ENCODE measurements around the gene GRB7. TPM values are rescaled to one million over a fixed set of nuclear protein-coding genes. Genes with fewer than 3 reads are reported as not detected.

The GRB7 gene
- total RNA-seq, 1 experiment from 2014 or later = 2,531 TPM

DNA sequence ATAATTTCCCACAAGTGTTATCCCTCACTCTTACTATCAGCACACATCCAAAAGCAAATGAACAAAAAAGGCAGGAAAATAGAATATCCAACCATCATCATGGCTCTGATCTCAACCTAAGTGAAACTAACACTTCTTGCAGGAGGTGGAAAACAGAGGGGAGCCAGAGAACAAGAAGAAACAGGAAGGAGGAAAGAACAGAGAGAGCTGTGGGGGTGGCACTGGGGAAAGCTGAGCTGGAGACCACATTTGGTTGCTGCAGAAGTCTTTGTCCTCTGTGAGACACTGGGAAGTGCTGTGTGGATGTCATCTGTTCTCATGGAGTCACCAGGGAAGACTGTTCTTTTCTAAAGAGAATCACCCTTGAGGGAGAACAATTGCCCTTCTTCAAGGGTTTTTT lies 34.7 kb downstream of the GRB7 start:
- BruUV-seq (replicated peaks) = no TSS peak
- TF ChIP-seq, protein P1, sequence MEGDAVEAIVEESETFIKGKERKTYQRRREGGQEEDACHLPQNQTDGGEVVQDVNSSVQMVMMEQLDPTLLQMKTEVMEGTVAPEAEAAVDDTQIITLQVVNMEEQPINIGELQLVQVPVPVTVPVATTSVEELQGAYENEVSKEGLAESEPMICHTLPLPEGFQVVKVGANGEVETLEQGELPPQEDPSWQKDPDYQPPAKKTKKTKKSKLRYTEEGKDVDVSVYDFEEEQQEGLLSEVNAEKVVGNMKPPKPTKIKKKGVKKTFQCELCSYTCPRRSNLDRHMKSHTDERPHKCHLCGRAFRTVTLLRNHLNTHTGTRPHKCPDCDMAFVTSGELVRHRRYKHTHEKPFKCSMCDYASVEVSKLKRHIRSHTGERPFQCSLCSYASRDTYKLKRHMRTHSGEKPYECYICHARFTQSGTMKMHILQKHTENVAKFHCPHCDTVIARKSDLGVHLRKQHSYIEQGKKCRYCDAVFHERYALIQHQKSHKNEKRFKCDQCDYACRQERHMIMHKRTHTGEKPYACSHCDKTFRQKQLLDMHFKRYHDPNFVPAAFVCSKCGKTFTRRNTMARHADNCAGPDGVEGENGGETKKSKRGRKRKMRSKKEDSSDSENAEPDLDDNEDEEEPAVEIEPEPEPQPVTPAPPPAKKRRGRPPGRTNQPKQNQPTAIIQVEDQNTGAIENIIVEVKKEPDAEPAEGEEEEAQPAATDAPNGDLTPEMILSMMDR (IDR thresholded peaks at IDR 0.05; ENCODE audit: unreplicated experiment) = no peak
- Mint-ChIP-seq H3K4me1 (ENCODE audit: low read depth, unreplicated experiment) (peaks cover 68% of the 10 kb centered on the region), H3K27me3 (ENCODE audit: unreplicated experiment) (no peaks in the 10 kb centered on the region), H3K4me3 (ENCODE audit: low read depth, unreplicated experiment) (no peak overlapping the region), H3K9me3 (ENCODE audit: low read depth, unreplicated experiment) (no peaks in the 10 kb centered on the region), H3K36me3 (ENCODE audit: insufficient read depth, unreplicated experiment) (peaks cover 12% of the 10 kb centered on the region), H3K27ac (ENCODE audit: unreplicated experiment) (peak overlapping the region; percentile 0)
- CTCF ChIA-PET = interaction anchor here (0.6 to 120.4 kb wide), 38 partner anchors 9 to 796 kb away, joined by 3 to 34714 read pairs (median 5); partner anchors contain the start of genes ERBB2, GRB7, MIEN1 and PGAP3
- intact Hi-C loops (cut with micrococcal nuclease; ENCODE audit: unreplicated experiment) = loop anchor here (10.0 kb wide), 1 partner anchor 1072 kb away; no protein-coding TSS in a partner anchor
- no peak for DNase-seq

- Mint-ChIP-seq H3K36me3 (ENCODE audit: insufficient read depth, unreplicated experiment) (peaks cover 12% of the 10 kb centered on the region), H3K4me3 (ENCODE audit: low read depth, unreplicated experiment) (no peak overlapping the region), H3K9me3 (ENCODE audit: low read depth, unreplicated experiment) (no peaks in the 10 kb centered on the region), H3K4me1 (ENCODE audit: low read depth, unreplicated experiment) (peaks cover 66% of the 10 kb centered on the region), H3K27me3 (ENCODE audit: unreplicated experiment) (no peaks in the 10 kb centered on the region), H3K27ac (ENCODE audit: unreplicated experiment) (no peak overlapping the region)
- CTCF ChIA-PET = interaction anchor here (0.6 to 120.4 kb wide), 42 partner anchors 8 to 1167 kb away, joined by 3 to 34714 read pairs (median 6); partner anchors contain the start of genes ERBB2, GRB7, GSDMA and GSDMB
- peak; percentile 85 for DNase-seq
- TF ChIP-seq, protein P1 (IDR thresholded peaks at IDR 0.05; ENCODE audit: unreplicated experiment) = no peak
- intact Hi-C loops (cut with micrococcal nuclease; ENCODE audit: unreplicated experiment) = loop anchor here (10.0 kb wide), 1 partner anchor 1072 kb away; no protein-coding TSS in a partner anchor
- no TSS peak for BruUV-seq (replicated peaks)
These were observed 35.5 kb downstream of the GRB7 start for GRCh38 chr17:39772987-39773934.

GRCh38 chr17:39774047-39774446 lies 36.3 kb downstream of the GRB7 start:
- peaks cover 60% of the 10 kb centered on the region for H3K4me1 Mint-ChIP-seq (ENCODE audit: low read depth, unreplicated experiment)
- H3K9me3 Mint-ChIP-seq (ENCODE audit: low read depth, unreplicated experiment) = no peaks in the 10 kb centered on the region
- BruUV-seq (replicated peaks) = no TSS peak
- H3K27ac Mint-ChIP-seq (ENCODE audit: unreplicated experiment) = no peak overlapping the region
- peaks cover 9% of the 10 kb centered on the region for H3K36me3 Mint-ChIP-seq (ENCODE audit: insufficient read depth, unreplicated experiment)
- TF ChIP-seq, protein P1 (IDR thresholded peaks at IDR 0.05; ENCODE audit: unreplicated experiment) = no peak
- CTCF ChIA-PET = interaction anchor here (0.6 to 120.4 kb wide), 25 partner anchors 9 to 1168 kb away, joined by 3 to 34714 read pairs (median 7); partner anchors contain the start of genes ERBB2, GRB7, GSDMA and GSDMB
- intact Hi-C loops (cut with micrococcal nuclease; ENCODE audit: unreplicated experiment) = loop anchor here (10.0 kb wide), 1 partner anchor 1071 kb away; no protein-coding TSS in a partner anchor
- DNase-seq = peak; percentile 85
- no peaks in the 10 kb centered on the region for H3K27me3 Mint-ChIP-seq (ENCODE audit: unreplicated experiment)
- H3K4me3 Mint-ChIP-seq (ENCODE audit: low read depth, unreplicated experiment) = no peak overlapping the region

DNA sequence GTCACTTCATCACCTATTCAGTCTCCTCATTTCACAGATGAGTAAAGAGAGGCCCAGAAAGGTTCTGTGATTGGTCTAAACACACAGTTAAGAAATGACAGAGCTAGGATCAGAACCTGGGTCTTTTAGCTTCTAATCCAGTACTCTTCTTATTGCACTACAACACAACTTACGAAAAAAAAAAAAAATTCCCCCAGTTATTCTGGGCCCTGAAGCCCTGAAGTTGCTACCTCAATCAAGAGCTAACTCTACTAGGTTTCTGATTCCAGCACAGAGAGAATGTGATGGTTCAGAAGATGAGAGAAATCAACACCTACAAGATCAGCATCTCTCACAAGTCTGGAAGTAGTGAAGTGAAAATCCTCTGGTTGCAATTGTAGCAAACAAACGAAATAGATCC lies 37.3 kb downstream of the GRB7 start:
- no peak overlapping the region for H3K4me3 Mint-ChIP-seq (ENCODE audit: low read depth, unreplicated experiment)
- H3K36me3 Mint-ChIP-seq (ENCODE audit: insufficient read depth, unreplicated experiment) = peaks cover 4% of the 10 kb centered on the region
- no TSS peak for BruUV-seq (replicated peaks)
- CTCF ChIA-PET = interaction anchor here (0.6 to 120.4 kb wide), 33 partner anchors 8 to 764 kb away, joined by 3 to 34714 read pairs (median 10); partner anchors contain the start of genes ERBB2, GRB7, GSDMA and GSDMB
- no peaks in the 10 kb centered on the region for H3K9me3 Mint-ChIP-seq (ENCODE audit: low read depth, unreplicated experiment)
- H3K27me3 Mint-ChIP-seq (ENCODE audit: unreplicated experiment) = no peaks in the 10 kb centered on the region
- intact Hi-C loops (cut with micrococcal nuclease; ENCODE audit: unreplicated experiment) = loop anchor here (10.0 kb wide), 1 partner anchor 1070 kb away; no protein-coding TSS in a partner anchor
- no peak overlapping the region for H3K27ac Mint-ChIP-seq (ENCODE audit: unreplicated experiment)
- TF ChIP-seq, protein P1 (IDR thresholded peaks at IDR 0.05; ENCODE audit: unreplicated experiment) = no peak
- H3K4me1 Mint-ChIP-seq (ENCODE audit: low read depth, unreplicated experiment) = peaks cover 50% of the 10 kb centered on the region
- no peak for DNase-seq
